NCI-H2107 treated with DMSO at 0.1 percent for 48 hours (cell line): Measurements from ENCODE around the gene MAP4K4.
A peak's percentile ranks its signal among the peaks of the same experiment; 100 is the strongest.

ENCODE experiments used
- DNase-seq: peaks from one replicate; lab custom pipeline; 2025; ENCODE audit not compliant: unreplicated experiment; lab: John Stamatoyannopoulos, UW

The MAP4K4 gene

DNA sequence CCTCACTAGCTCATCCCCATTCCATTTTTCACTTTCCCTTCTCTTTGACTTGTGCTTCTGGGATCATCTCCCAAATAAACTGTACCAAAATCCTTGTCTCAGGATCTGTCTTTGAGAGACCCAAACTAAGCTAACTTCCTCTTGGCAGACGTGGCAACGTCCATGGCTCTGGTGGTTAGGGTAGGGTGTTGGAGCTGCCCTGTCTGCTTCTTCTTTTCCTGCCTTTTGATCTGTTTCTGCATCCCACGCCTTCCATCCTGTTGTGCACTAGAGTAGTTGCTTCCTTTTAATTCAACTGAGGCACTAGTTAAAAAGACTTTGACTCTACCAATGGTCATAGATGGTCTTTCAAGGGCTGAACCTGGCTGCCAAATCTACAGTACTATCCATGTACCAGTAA lies 5.5 kb upstream of the MAP4K4 start:
- no peak for DNase-seq

DNA sequence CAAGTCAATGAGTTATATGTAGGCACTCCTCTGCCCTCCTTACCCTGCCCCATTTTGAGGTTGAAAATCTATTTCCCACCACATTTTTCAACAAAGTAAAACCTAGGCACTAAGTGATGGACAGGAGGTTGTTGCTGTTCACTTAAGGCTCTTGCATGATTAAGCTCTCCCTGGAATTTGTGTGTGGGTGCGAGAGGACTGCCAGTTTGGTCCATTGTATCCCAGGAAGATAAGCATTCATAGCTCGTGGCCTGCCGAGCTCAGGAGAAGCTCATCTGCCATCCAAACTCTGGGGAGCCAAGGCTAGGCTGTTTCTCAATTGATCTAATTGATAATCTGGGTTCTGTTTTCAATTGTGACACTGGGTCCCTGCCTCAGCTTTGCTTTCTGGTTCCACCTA lies 4.7 kb upstream of the MAP4K4 start:
- no peak for DNase-seq

DNA sequence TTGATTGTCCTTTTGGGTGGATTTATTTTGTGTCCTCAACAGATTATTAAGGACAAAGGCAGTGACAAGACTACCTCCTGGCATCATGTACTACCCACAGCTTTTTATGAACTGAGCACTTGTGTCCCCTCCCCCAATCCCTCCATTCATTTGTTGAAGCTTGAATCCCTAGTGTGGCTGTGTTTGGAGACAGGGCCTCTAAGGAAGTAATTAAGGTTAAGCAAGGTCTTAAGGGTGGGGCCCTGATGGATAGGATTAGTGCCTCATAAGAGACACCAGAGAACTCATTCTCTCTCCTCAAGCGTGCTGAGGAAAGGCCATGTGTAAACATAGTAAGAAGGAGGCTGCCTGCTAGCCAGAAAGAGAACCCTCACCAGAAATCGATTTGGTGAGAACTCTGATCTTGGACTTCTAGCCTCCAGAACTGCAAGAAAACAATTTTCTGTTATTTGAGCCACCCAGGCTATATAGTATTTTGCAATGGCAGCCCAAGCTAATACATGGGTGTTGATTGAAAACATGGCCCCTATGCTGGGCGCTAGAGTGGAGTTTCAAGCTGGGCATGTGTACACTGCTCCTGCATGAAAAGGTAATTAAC lies 3.4 kb upstream of the MAP4K4 start:
- no peak for DNase-seq

DNA sequence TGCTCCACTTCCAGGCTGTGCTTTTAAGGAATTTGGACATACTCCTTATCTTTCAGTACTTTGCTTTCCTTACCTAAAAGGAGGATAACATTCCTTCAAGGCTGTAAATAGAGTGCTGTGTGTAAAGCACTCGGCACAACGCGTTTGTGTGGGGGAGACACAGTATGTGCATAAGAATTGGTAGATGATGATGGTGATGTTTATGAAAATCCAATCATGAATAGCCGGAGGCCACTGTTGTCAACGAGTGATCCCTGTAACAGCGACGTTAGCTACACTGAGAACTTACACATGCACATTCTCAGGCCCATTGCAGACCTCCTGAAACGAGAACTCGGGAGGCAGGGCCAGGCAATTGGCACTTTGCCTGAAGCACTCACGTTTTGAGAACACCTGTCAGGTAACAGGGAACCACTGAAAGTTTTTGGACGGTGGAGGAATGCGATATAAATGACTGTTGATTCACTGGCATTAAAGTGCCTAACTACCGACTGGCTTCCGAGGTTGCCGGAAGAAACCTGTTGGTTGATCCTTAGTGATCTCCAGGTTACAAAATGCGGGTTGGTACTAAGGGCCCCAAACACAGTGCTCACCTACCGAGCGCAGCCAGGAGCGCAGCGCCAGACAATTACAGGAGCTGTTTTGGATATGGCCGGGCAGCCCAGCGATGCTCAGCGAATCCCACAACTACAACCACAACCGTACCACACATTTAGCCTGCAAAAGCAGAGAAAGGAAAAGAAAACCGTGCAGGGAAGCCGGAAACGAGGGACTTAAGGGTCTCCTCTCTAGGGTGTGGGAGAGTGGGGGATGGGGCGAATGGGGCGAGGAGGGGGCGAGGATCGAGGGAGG lies 1.0 kb upstream of the MAP4K4 start:
- DNase-seq: peak; percentile 16

DNA sequence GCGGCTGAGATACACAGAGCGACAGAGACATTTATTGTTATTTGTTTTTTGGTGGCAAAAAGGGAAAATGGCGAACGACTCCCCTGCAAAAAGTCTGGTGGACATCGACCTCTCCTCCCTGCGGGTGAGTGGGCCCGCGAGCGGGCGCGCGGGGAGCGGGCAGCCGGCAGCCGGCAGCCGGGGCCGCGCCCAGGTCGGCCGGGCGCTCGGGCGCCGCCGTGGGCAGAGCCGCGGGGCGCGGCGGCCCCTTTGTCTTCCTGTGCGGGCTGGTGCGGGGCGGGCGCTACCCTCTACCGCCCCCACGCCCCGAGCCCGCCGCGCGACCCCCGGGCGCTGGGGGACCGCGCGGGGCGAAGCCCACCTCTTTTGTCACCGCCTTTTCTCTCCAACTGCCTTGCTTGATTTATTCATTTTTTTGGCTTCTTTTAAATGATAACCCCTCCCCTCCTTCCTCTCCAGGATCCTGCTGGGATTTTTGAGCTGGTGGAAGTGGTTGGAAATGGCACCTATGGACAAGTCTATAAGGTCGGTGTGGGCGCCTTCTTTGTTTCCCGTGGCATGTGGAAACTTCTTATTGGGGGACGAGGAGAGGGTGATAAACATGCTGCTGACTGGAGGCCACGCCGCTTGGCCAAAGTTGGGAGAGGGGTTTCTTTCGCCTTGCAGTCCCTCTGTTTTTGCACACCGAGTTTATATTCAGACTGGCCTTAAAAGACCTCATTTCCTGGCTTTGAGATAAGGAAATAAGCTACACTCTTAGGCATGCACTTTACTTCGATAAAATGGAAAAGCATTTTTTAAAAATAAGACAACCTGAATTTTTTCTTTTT lies 722 bp downstream of the MAP4K4 start:
- peak; percentile 18 for DNase-seq

DNA sequence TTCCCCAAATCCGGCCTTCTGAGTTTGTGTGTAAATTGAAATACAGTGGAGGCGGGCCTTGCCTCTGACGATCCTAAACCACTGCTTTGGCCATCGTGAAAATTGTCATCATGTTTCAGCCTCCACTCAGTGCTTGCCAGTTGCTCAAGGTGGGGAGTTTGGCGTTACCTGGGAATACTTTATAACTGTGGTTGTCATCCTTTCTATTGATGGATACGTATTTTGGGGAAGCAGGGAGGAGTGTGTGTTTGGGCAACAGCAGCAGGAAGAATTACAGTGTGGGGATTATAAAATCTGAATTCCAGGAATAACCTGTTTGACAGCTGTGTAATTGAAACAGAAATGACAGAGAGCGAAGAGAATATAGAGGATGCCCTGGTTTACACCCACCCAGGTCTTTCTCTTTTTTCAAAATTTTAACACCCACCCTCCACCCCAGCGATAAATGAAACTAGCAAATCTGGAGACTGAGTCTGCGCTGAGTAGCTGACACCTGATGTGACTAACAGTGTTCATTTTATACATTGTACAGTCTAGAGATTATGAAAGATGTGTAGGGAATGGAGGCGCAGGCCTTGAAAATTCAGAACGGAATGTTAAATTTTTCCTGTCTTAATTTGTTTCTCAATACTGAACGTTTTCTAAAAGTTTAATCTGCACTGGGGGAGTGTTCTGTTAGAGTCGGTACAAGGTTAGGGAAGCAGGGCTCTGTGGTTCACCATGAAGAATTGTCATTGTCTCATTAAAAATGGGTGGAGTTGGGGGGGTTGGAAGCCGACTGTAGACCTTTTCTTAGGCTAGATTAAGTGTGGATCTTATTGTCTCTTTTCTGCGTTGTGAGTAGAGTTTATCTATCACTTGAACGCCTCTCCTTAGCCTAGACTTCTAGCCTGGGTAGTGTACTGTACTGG lies 1.6 kb downstream of the MAP4K4 start:
- peak; percentile 21 for DNase-seq

DNA sequence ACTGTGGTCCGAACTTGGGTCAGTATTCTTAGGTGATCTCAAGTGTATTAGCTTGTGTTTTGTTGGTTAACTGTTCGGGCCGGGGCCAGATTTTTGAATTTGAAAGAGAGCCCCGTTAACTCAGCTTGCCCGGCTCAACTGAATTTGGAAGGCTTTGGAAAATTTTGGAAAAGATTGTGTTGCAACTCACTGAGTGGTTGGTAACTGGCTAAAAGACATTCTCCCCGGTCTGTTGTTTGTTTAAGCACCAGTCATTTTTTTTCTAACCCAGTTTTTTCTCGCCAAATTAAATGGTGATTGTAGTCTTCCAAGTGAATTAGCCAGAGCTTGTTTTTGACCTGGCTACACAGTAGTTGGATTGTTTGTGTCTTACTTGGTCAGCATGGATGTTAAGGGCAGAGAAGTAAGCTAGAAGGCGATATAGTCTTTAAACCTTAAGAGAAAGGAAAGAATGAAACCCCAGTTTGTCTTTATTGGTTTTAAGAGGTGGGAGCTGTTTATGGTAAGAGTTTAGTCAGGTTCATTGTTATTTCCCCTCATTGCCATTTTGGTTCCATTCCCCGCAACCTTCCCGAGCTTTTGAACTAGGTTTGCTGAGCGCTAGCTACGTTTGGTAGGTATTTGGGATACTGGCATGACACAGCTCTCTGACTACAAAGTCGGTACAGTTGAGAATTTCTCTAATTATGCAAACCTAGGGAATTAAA lies 2.4 kb downstream of the MAP4K4 start:
- peak; percentile 16 for DNase-seq

DNA sequence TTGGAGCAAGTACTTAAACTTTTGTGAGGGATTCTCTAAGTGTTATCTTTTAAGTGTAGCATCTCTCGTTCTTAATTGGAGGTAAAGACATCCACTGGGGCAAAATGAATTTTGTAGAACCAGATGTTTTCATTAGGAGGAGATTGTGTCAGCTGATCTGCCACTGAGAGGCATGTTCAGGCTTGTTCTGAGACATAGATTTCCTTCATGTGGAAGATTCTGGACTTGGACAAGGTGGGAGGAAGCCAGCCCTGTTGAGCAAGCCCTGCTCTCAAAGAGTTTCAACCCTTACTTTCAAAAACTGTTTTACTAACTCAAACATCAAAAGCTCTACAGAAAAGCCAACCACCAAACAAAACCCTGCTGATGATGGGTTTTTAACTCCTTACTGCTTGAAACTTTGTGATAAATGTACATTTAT lies 6.5 kb downstream of the MAP4K4 start:
- DNase-seq: no peak

DNA sequence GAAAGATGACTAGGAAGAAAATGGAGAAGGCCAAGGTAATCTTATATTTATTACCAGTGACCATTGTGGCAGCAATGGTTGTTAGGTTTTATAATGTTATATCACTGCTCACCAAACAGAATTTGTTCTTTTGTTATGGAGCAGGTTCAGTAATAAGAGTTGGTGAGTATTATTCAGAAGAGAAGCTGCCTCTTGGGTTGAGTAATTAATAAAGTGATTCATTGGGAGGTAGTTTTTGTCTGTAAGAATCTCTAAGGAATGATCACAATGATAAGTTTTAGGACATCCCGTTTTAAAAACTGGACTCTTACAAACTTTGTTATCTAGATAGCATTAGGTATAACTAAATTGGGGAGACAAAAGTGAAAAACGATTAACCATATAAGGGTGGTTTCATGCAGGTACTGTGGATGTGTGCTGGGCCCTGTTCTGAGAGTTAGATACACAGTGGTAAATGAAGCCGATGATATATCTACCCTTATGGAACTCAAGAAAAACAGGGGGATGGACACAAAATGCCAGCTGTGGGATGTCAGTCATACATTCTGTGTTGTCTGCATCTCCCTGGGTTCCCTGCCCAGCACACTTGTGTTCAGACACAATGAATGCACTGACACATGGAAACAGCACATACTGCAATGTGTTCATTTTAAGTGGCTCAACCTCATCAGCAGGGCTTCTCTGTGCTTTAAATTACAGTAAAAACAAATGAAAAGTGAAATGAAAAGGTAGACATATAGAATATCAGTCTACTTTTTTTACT lies 7.5 kb downstream of the MAP4K4 start:
- no peak for DNase-seq

DNA sequence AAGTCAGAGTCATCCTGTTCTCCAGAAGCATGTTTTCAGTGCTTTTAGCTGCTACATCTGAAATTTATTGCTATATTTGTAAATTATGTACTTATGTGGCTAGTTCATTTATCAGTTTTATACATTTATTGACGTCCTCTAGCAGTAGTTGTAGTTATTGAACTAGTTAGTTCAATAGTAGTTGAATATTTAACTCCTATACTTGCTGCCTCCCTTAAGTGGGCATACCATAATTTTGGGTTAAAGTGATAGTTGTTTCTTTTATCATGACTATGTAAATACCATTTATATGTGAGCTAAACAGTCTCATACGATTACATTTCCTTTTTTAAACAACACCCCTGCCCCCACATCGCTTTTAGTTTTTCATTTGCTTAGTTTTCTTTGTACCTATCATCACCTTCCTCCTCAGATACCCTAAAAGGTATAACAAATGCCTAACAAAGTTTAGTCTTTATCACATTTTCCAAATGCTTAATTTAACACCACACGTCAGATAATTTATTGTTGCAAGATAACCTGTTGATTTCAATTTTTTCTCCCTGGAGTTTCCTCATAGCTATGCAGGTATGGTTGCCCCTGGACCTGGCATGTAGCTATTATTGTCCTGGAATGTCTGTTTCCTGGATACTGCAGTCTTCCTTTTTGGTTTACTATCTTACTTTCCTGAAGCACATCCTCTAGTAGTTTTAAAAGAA lies 8.8 kb downstream of the MAP4K4 start:
- no peak for DNase-seq

DNA sequence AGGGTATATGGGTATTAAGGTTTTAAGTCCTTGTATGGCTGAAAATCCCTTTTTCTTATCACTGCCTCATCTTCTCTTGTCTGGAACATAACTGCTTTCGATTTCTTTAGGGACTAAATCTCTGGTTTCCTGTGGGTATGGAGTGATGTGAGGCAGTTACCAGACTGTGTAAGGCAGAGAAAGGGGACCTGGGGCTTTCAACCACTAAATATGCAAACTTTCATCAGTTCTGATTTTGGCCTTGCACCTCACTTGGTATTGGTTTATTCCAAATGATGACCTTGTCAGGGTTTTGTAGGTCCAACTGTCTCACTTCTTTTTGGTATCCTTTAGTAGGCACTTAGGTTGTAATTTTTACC lies 9.3 kb downstream of the MAP4K4 start:
- no peak for DNase-seq

DNA sequence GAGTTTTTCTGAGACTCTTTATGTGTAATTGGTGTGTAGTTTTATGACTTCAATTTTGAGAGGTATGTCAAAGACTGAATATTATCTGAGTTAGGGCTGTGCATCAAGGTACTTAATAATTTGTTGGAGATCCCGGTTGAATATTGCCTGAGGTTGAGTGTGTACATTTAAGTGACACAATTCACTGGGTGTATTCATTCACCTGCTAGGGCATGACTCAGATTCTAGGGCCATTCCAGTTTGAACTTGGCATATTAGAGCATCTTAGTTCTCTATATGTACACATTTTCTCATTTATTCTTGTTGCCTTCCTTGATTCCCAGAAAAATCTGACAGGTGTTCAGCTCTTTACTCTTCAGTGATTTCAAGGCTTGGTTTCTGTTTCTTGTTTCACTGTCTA lies 12.5 kb downstream of the MAP4K4 start:
- no peak for DNase-seq

DNA sequence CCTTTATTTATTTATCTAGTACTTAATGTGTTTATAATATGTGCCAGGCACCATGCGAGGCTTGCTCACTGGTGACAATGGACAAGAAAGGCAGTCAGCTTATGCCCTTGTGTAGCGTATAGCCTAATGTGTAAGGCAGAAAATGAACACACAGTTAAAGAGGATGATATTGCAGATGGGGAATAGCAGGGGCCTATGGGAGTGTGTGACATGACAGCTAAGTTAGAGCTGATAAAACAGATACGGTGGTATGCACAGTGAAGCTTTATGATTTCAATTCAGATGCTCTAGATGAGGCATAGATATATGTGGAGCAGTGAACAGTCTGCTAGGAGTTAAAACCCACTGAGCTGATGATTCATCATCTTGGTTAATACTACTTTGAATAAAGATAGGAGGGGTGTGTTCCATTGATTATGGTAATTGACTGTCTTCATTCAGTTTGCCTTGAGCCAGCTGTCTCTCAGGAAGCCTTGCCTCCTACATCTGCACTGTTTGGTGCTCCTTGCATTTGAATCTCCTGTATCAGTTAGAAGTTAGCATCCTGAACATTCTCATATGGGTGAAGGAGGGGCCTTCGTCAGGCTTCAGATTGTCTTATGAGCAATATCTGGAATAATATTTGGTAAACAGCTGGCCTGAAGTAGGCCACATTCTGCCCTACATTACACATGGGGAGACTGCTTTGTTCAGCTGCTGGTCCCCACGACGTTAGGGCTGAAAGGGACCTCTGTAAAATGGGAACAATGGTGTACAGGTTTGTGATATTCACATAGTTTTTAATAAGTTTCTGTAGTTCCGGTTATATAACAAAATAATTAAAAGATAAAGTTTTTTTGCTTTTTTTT lies 13.2 kb downstream of the MAP4K4 start:
- DNase-seq: no peak

DNA sequence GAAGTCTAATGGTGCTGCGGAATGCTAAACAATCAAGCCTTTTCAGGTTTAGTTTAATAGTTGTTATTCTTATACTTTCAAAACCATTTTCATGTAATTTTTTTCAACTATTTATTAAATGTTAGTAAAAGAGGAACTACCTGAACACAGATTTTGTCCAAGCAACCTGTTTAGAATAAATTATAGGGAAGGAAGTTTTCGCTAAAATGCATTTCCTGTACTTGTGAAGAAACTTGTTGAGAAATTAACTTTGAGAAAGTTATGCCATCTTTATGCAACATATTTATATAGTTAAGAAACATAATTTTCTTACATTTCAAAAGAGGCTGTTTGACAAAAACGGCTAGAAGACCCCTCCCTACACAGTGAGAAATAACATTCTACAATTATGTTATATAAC lies 16.6 kb downstream of the MAP4K4 start:
- DNase-seq: no peak

DNA sequence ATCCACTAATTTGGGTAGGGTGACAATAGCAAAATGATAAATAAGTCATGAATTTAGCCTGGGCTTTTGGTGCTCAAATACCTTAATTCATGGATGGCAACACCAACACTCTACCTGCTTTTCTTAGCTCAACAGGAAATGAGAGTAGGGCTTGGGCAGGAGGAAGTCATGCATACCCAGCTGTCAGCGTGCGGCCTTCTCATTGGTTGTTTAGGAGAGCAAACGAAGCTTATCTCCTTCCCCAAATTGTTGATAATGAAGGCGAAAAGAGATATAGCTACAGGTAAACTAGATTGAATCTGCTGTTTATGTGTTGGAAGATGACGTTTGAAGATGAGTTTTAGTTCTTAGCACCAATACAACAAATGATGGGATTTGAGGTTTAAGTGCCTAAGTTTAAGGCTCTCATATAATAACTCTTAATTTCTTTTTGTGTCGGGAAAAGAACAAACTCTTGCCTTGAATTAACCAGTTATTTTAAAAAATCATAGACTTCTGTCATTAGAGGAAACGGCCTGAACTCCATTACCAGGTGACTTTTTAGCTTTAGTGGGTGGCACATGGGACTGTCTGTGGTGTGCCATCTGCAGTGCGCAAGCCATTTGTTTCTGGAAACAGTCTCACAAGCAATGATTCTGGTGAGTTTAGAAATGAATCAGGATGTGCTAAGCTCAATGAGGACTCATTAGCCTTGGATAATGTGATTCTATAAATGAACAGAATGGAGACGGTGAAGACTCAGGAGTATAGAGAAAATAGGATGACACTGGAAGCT lies 19.8 kb downstream of the MAP4K4 start:
- DNase-seq: no peak

DNA sequence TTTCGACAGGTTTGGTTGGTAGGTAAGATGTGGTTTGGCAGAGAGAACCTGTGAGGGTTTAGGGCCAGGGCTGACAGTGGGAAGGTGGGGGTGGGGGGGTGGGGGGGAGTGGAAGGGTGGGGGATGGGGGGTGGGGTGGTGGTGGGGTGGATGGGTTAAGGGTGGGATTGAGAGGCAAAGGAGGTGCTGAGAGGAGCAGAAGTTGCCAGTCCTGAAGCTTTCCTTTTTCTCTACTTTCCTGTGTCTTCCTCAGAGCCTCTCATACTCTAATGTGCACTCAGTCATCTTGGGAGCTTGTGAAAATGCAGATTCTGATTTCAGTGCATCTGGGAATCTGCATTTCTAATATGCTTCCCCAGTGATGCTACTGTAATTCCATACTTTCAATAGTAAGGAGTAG lies 21.0 kb downstream of the MAP4K4 start:
- no peak for DNase-seq

DNA sequence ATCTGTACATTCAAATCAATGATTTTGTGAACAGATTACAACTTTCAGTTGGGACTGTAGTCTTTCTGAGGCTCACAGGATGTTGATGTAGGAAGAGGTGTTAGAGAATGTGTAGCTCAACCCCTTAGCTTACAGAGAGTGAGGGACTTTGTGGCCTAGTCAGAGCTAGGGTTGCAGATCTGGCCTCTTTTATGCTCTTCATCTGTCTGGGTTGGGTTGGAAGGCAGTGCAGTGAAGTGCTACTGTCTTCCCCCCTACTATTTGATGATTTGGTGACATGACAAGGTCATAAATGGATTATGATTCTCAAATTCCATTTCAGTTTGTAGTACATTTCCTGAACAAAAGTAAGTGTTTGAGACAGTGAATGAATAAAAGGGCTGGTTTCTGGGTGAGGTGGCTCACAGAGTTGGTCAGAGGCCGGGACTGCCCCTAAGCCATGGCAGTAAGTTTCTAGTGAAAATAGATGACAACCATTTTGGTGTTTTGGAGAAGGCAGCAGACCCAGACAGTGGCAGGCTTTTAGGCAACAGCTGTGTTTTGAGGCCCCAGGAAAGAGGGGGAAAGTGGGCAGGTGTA lies 21.6 kb downstream of the MAP4K4 start:
- DNase-seq: no peak
